ENCODE data around the gene DMGDH. TPM values are rescaled to one million over a fixed set of nuclear protein-coding genes. Genes with fewer than 3 reads are reported as not detected.

Gene DMGDH
- total RNA-seq, 2 experiments from 2014 or later: 0.50 TPM; not detected in 1

DNA sequence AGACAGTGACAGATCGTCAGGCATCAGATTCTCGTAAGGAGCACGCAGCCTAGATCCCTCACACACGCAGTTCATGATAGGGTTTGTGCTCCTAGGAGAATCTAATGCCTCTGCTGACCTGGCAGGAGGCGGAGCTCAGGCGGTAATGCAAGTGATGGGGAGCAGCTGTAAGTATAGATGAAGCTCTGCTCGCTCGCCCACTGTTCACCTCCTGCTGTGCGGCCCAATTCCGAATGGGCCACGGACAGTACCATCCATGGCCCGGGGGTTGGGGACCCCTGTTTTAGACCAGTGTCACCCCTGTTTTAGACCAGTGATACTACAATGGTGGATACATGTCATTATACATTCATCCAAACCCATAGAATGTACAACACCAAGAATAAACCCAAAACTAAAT, 80.4 kb downstream of the DMGDH start:
- no peak overlapping the region for H3K4me3 Mint-ChIP-seq
- TF ChIP-seq, protein P1, sequence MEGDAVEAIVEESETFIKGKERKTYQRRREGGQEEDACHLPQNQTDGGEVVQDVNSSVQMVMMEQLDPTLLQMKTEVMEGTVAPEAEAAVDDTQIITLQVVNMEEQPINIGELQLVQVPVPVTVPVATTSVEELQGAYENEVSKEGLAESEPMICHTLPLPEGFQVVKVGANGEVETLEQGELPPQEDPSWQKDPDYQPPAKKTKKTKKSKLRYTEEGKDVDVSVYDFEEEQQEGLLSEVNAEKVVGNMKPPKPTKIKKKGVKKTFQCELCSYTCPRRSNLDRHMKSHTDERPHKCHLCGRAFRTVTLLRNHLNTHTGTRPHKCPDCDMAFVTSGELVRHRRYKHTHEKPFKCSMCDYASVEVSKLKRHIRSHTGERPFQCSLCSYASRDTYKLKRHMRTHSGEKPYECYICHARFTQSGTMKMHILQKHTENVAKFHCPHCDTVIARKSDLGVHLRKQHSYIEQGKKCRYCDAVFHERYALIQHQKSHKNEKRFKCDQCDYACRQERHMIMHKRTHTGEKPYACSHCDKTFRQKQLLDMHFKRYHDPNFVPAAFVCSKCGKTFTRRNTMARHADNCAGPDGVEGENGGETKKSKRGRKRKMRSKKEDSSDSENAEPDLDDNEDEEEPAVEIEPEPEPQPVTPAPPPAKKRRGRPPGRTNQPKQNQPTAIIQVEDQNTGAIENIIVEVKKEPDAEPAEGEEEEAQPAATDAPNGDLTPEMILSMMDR (IDR thresholded peaks at IDR 0.05): no peak
- H3K27ac Mint-ChIP-seq: no peak overlapping the region
- intact Hi-C loops (cut with DNase I, micrococcal nuclease): loop anchor here in 1 of 2 experiments (5.0 to 10.0 kb wide), 5 partner anchors 248 to 1954 kb away; partner anchors contain the start of genes AGGF1, AP3B1, JMY and TENT2
- DNase-seq (no peak), ATAC-seq (ENCODE audit: poor library complexity) (no peak)
- ChIA-PET CTCF (no interaction called here), POLR2A (no interaction called here)
- H3K27me3 Mint-ChIP-seq: no peaks in the 10 kb centered on the region
- no peaks in the 10 kb centered on the region for H3K9me3 ChIP-seq (ENCODE audit: control insufficient read depth in 1 of 2, insufficient read depth in 1 of 2, low read length in 2 of 2)
- no peaks in the 10 kb centered on the region for H3K27me3 ChIP-seq (ENCODE audit: control insufficient read depth in 1 of 2, insufficient read depth in 2 of 2, low read length in 2 of 2)
- H3K27ac ChIP-seq (ENCODE audit: low read depth in 1 of 2, low read length in 2 of 2): no peak overlapping the region
- peaks cover 7% of the 10 kb centered on the region for H3K4me1 ChIP-seq (ENCODE audit: insufficient read depth, low read length)
- H3K9me3 Mint-ChIP-seq: no peaks in the 10 kb centered on the region
- peaks cover 9% of the 10 kb centered on the region for H3K36me3 Mint-ChIP-seq (ENCODE audit: low read depth)
- peaks cover 21% of the 10 kb centered on the region for H3K4me1 Mint-ChIP-seq (ENCODE audit: low read depth)
- no peaks in the 10 kb centered on the region for H3K36me3 ChIP-seq (ENCODE audit: insufficient read depth, low read length)
- H3K4me3 ChIP-seq (ENCODE audit: low read length): no peak overlapping the region

DNA sequence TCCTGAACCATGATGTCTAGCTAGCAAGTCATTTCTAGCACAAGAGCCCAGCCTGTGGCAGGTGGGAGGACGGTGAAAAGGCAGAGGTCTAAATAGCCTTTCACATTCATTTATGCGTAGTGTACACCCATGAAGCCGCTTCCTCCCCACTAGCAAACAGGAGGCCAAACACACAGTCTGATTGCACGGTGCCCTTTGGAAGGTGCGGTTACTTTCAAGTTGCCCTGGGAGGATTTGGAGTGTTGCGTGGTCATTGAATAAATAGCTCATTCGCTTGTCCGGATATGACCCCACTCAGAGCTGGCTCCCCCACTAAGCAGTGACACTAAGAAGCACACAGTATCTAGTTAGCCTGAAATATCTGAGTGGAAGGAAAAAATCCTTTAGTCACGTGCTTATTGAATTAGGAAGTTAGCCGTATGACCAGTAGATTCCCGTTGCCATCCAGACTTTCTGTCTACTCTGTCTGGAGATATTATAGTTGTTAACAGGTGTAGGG, 83.7 kb downstream of the DMGDH start:
- no peaks in the 10 kb centered on the region for H3K27me3 ChIP-seq (ENCODE audit: control insufficient read depth in 1 of 2, insufficient read depth in 2 of 2, low read length in 2 of 2)
- H3K4me1 ChIP-seq (ENCODE audit: insufficient read depth, low read length): peaks cover 14% of the 10 kb centered on the region
- ChIA-PET POLR2A (interaction anchor here (0.6 to 2.9 kb wide), 13 partner anchors 9 to 625 kb away, joined by 3 to 26 read pairs (median 4); partner anchors contain the start of genes JMY and SCAMP1), CTCF (interaction anchor here (1.1 to 1.2 kb wide), 2 partner anchors 23 to 531 kb away, joined by 3 read pairs; no protein-coding TSS in a partner anchor)
- intact Hi-C loops (cut with DNase I, micrococcal nuclease): loop anchor here in 1 of 2 experiments (5.0 to 10.0 kb wide), 5 partner anchors 252 to 1951 kb away; partner anchors contain the start of genes AGGF1, AP3B1, JMY and TENT2
- peak overlapping the region; percentile 98 for H3K27ac Mint-ChIP-seq
- H3K4me3 ChIP-seq (ENCODE audit: low read length): peak overlapping the region; percentile 68
- no peaks in the 10 kb centered on the region for H3K9me3 Mint-ChIP-seq
- peak overlapping the region; percentile 99 for H3K4me3 Mint-ChIP-seq
- DNase-seq: peak; percentile 4 to 58 (median 16)
- H3K9me3 ChIP-seq (ENCODE audit: control insufficient read depth in 1 of 2, insufficient read depth in 1 of 2, low read length in 2 of 2): no peaks in the 10 kb centered on the region
- peak; percentile 43 for ATAC-seq (ENCODE audit: poor library complexity)
- no peaks in the 10 kb centered on the region for H3K27me3 Mint-ChIP-seq
- H3K36me3 Mint-ChIP-seq (ENCODE audit: low read depth): peaks cover 10% of the 10 kb centered on the region
- H3K27ac ChIP-seq (ENCODE audit: low read depth in 1 of 2, low read length in 2 of 2): peak overlapping the region; percentile 75 to 77
- H3K36me3 ChIP-seq (ENCODE audit: insufficient read depth, low read length): no peaks in the 10 kb centered on the region
- TF ChIP-seq, protein P1 (IDR thresholded peaks at IDR 0.05): no peak
- H3K4me1 Mint-ChIP-seq (ENCODE audit: low read depth): peaks cover 33% of the 10 kb centered on the region

DNA sequence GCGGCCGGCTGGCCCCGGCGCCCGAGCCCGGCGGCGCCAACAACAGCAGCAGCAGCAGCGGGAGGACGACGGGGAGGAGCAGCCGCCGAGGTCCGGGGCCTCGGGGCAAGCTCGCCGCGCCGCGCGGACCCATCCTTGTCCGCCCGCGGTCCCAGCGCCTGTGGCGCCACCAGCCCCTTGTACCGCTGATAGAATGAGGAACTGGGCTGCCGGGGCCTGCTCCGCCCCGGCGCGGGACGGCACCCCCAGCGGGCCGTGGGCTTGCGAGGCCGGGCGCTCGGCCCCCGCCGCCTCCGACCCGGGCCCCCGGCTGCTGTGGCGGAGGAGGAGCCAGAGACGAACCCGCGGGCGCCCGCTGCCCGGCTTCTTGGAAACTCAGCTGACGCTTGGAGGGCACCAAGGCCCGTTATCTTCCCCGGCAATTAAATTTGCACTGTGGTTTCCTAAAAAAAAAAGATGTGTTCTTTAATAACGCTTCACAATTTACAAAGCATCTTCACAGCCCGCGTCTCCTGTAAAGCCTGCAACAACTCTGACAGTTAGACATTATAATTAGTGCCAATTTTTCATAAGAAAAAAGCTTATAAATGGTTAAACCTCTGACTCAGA, 84.3 kb downstream of the DMGDH start, which contains the start of gene ARSB:
TSS of gene ARSB (minus strand) at position 195 of the 609 bp plus-strand sequence. CDS start at position 133, 62 bp downstream.
- Mint-ChIP-seq H3K4me1 (ENCODE audit: low read depth) (peaks cover 33% of the 10 kb centered on the region), H3K27ac (peak within 1 kb of the TSS; percentile 98), H3K27me3 (no peaks in the 10 kb centered on the region), H3K9me3 (no peaks in the 10 kb centered on the region), H3K36me3 (ENCODE audit: low read depth) (peaks cover 10% of the 10 kb centered on the region), H3K4me3 (peak within 1 kb of the TSS; percentile 99)
- H3K27ac ChIP-seq (ENCODE audit: low read depth in 1 of 2, low read length in 2 of 2): peak within 1 kb of the TSS; percentile 75 to 77
- POLR2A ChIA-PET: interaction anchor here (0.5 to 2.9 kb wide), 16 partner anchors 9 to 822 kb away, joined by 3 to 26 read pairs (median 4); partner anchors contain the start of genes JMY and SCAMP1
- intact Hi-C loops (cut with DNase I, micrococcal nuclease): loop anchor here in 1 of 2 experiments (5.0 to 10.0 kb wide), 5 partner anchors 252 to 1950 kb away; partner anchors contain the start of genes AGGF1, AP3B1, JMY and TENT2
- CTCF ChIA-PET: interaction anchor here (0.7 to 2.1 kb wide), 5 partner anchors 23 to 1209 kb away, joined by 3 to 7 read pairs (median 3); partner anchors contain the start of gene TBCA
- ATAC-seq (ENCODE audit: poor library complexity) (peak; percentile 27), DNase-seq (peak; percentile 8 to 74 (median 42))
- H3K4me1 ChIP-seq (ENCODE audit: insufficient read depth, low read length): peaks cover 14% of the 10 kb centered on the region
- no peaks in the 10 kb centered on the region for H3K9me3 ChIP-seq (ENCODE audit: control insufficient read depth in 1 of 2, insufficient read depth in 1 of 2, low read length in 2 of 2)
- TF ChIP-seq, protein P1 (IDR thresholded peaks at IDR 0.05): no peak
- H3K4me3 ChIP-seq (ENCODE audit: low read length): peak within 1 kb of the TSS; percentile 68
- no peaks in the 10 kb centered on the region for H3K36me3 ChIP-seq (ENCODE audit: insufficient read depth, low read length)
- no peaks in the 10 kb centered on the region for H3K27me3 ChIP-seq (ENCODE audit: control insufficient read depth in 1 of 2, insufficient read depth in 2 of 2, low read length in 2 of 2)

Measured in CD4-positive, alpha-beta T cell (primary cell).